SK-N-SH (cell line): ENCODE data around the gene PARD3. TPM values are rescaled to one million over a fixed set of nuclear protein-coding genes. Genes with fewer than 3 reads are reported as not detected.

ENCODE experiments used
- CTCF ChIA-PET: fragments of 300-600, 350-600 bp; formaldehyde crosslinking; extraction: SDS; loops from one replicate; lab custom pipeline; 2021; lab: Yijun Ruan, JAX
- POLR2A ChIA-PET: fragments of 350-600 bp; sonication (Branson Sonifier 250); formaldehyde crosslinking; extraction: SDS; loops from one replicate; lab custom pipeline; 2020; ENCODE audit warnings: antibody characterized with exemption, inconsistent platforms; lab: Yijun Ruan, JAX
- DNase-seq: peaks from one replicate; pipeline ENCODE4 v3.0.0; 2012
- H2AFZ ChIP-seq: fragments of 200-600 bp; sonication (generic); 2 replicates; pipeline ENCODE4 v1.8.1; 2016; ENCODE audit warnings: antibody characterized with exemption, mild to moderate bottlenecking, low read depth
- H3F3A ChIP-seq: fragments of 200-600 bp; sonication (generic); replicated peaks from 2 replicates; pipeline ENCODE3; 2016; ENCODE audit warnings: antibody characterized with exemption, mild to moderate bottlenecking; ENCODE audit not compliant: insufficient read depth
- H3K27ac ChIP-seq, 2 experiments: fragments of 200-500 bp in 1 of 2; fragments of 200-600 bp in 1 of 2; sonication (Bioruptor generic) in 1 of 2; sonication (generic), shearing (Covaris generic) in 1 of 2; 2 replicates each; pipeline versions ENCODE4 v1.5.1 to v1.6.1; 2014 to 2016; ENCODE audit warnings: low read depth in 2 of 2, inconsistent platforms in 1 of 2, low read length in 1 of 2, mild to moderate bottlenecking in 1 of 2, mixed read lengths in 1 of 2
- H3K27me3 ChIP-seq: fragments of 200-600 bp; sonication (generic), shearing (Covaris generic); 2 replicates; pipeline ENCODE4 v1.6.1; 2016; ENCODE audit warnings: mixed run types; ENCODE audit not compliant: insufficient read depth
- H3K36me3 ChIP-seq, 2 experiments: fragments of 200-500 bp in 1 of 2; fragments of 200-600 bp in 1 of 2; sonication (Bioruptor generic) in 1 of 2; sonication (generic) in 1 of 2; replicated peaks in 1 of 2; 2 replicates each; pipeline versions ENCODE3 to v1.5.1; 2014 to 2016; ENCODE audit warnings: low read length in 1 of 2, mild to moderate bottlenecking in 1 of 2; ENCODE audit not compliant: insufficient read depth in 2 of 2, control insufficient read depth in 1 of 2
- H3K4me1 ChIP-seq, 2 experiments: fragments of 200-500 bp in 1 of 2; fragments of 200-600 bp in 1 of 2; sonication (Bioruptor generic) in 1 of 2; sonication (generic), shearing (Covaris generic) in 1 of 2; 2 replicates each; pipeline versions ENCODE4 v1.5.1 to v1.6.1; 2014 to 2016; ENCODE audit warnings: low read depth in 1 of 2, low read length in 1 of 2, mixed run types in 1 of 2; ENCODE audit not compliant: insufficient read depth in 2 of 2, control insufficient read depth in 1 of 2
- H3K4me2 ChIP-seq: fragments of 200-600 bp; sonication (generic), shearing (Covaris generic); 2 replicates; pipeline ENCODE4 v1.6.1; 2017; ENCODE audit warnings: mixed run types
- H3K4me3 ChIP-seq, 2 experiments: fragments of 200-500 bp in 1 of 2; fragments of 200-600 bp in 1 of 2; sonication (Bioruptor generic) in 1 of 2; sonication (generic), shearing (Covaris generic) in 1 of 2; 2 replicates each; pipeline versions ENCODE4 v1.5.1 to v1.8.1; 2014 to 2016; ENCODE audit warnings: low read depth in 2 of 2, inconsistent platforms in 1 of 2, low read length in 1 of 2, mild to moderate bottlenecking in 1 of 2, mixed read lengths in 1 of 2, moderate library complexity in 1 of 2
- H3K79me2 ChIP-seq: fragments of 200-600 bp; sonication (generic); 2 replicates; pipeline ENCODE4 v1.8.1; 2017; ENCODE audit warnings: mild to moderate bottlenecking; ENCODE audit not compliant: insufficient read depth
- H3K9ac ChIP-seq: fragments of 200-600 bp; sonication (generic); 2 replicates; pipeline ENCODE4 v1.6.1; 2017; ENCODE audit warnings: mixed run types
- H3K9me2 ChIP-seq: fragments of 200-600 bp; sonication (generic); 2 replicates; pipeline ENCODE4 v1.6.1; 2017; ENCODE audit warnings: mixed run types
- H3K9me3 ChIP-seq: fragments of 200-600 bp; sonication (generic); 2 replicates; pipeline ENCODE4 v1.6.1; 2017; ENCODE audit warnings: mixed run types, mild to moderate bottlenecking, moderate library complexity
- H4K20me1 ChIP-seq: fragments of 200-600 bp; sonication (generic); 2 replicates; pipeline ENCODE4 v1.6.1; 2017; ENCODE audit warnings: mild to moderate bottlenecking, mixed run types; ENCODE audit not compliant: insufficient read depth
- EP300 ChIP-seq, 2 experiments: IDR thresholded peaks; 2 replicates each; pipeline versions ENCODE4 v1.4.0 to v1.6.1; 2012; ENCODE audit warnings: borderline replicate concordance in 1 of 2, low read depth in 1 of 2, low read length in 1 of 2
- FOXM1 ChIP-seq: IDR thresholded peaks from 2 replicates; pipeline ENCODE4 v1.4.0; 2012; ENCODE audit warnings: low read depth, mild to moderate bottlenecking
- IRF3 ChIP-seq: fragments of 150-350 bp; IDR thresholded peaks from 2 replicates; pipeline ENCODE4 v1.6.1; 2016; ENCODE audit warnings: mild to moderate bottlenecking, low read depth, low read length
- MXI1 ChIP-seq: IDR thresholded peaks from 2 replicates; pipeline ENCODE4 v1.6.1; 2012; ENCODE audit warnings: mild to moderate bottlenecking, low read depth, low read length, improper control_type of control experiment
- POLR2AphosphoS5 ChIP-seq: IDR thresholded peaks from 2 replicates; pipeline ENCODE4 v1.6.1; 2012; ENCODE audit warnings: low read depth, low read length
- RCOR1 ChIP-seq: fragments of 150-350 bp; IDR thresholded peaks from 2 replicates; pipeline ENCODE4 v1.6.1; 2017; ENCODE audit warnings: antibody characterized with exemption, low read length
- REST ChIP-seq: IDR thresholded peaks from 2 replicates; pipeline ENCODE4 v1.6.1; 2012; ENCODE audit warnings: mild to moderate bottlenecking, low read depth, low read length, moderate library complexity
- TAF1 ChIP-seq: IDR thresholded peaks from 2 replicates; pipeline ENCODE4 v1.6.1; 2012; ENCODE audit warnings: low read depth, mild to moderate bottlenecking, low read length, moderate library complexity, borderline replicate concordance
- TCF12 ChIP-seq: IDR thresholded peaks from 2 replicates; pipeline ENCODE4 v1.4.0; 2012
- USF1 ChIP-seq: IDR thresholded peaks from 2 replicates; pipeline ENCODE4 v1.4.0; 2012; ENCODE audit warnings: low read depth, borderline replicate concordance
- USF2 ChIP-seq: fragments of 150-350 bp; IDR thresholded peaks from 2 replicates; pipeline ENCODE4 v1.6.1; 2017; ENCODE audit warnings: antibody characterized with exemption, low read length, low read depth, borderline replicate concordance
- ZBTB33 ChIP-seq: IDR thresholded peaks from 2 replicates; pipeline ENCODE4 v1.4.0; 2012; ENCODE audit warnings: low read depth, borderline replicate concordance
- WGBS: methylation state at CpG from one replicate; pipeline ENCODE4 v1.1.6; 2017; ENCODE audit warnings: low lambda C conversion rate; 5-methylcytosine and 5-hydroxymethylcytosine counted together
- polyA plus RNA-seq, 3 experiments: library from polyadenylated mRNA; depleted of rRNA; stranded (reverse); fragments of >200 nt; gene quantifications; 2 replicates each; pipeline ENCODE4 v1.2.3, GENCODE V29; 2012

The PARD3 gene
- polyA plus RNA-seq, 1 of the 3 experiments (the other 2 are of a cell fraction) = 29.4 TPM

GRCh38 chr10:34467364-34467763, 347.7 kb downstream of the PARD3 start (continued):
- TF ChIP-seq REST (no peak), POLR2AphosphoS5 (no peak)
- TF ChIP-seq, all 33 proteins: peak for 0

- no peak overlapping the region for H3K9ac ChIP-seq
- no peaks in the 10 kb centered on the region for H3K9me2 ChIP-seq
- no peak overlapping the region for H3K27ac ChIP-seq
- peaks cover 7 to 18% of the 10 kb centered on the region in 2 experiments for H3K36me3 ChIP-seq
- ChIA-PET CTCF (no interaction called here), POLR2A (no interaction called here)
- DNase-seq = no peak
- 85% methylated on average over 3 of the region's 3 CpGs for WGBS
- H3K4me2 ChIP-seq = no peak overlapping the region
- H3K9me3 ChIP-seq = no peaks in the 10 kb centered on the region
- H3K79me2 ChIP-seq = no peaks in the 10 kb centered on the region
- TF ChIP-seq FOXM1 = no peak
- TF ChIP-seq ZBTB33 = no peak
- no peaks in the 10 kb centered on the region for H4K20me1 ChIP-seq
- H3F3A ChIP-seq = no peaks in the 10 kb centered on the region
- no peak overlapping the region for H2AFZ ChIP-seq
- H3K27me3 ChIP-seq = no peaks in the 10 kb centered on the region
- no peak overlapping the region for H3K4me3 ChIP-seq
- H3K4me1 ChIP-seq = no peaks in the 10 kb centered on the region
Observed at GRCh38 chr10:34465678-34466077, 349.4 kb downstream of the PARD3 start.

- H4K20me1 ChIP-seq = no peaks in the 10 kb centered on the region
- no peak overlapping the region for H3K9ac ChIP-seq
- no peaks in the 10 kb centered on the region for H3K9me2 ChIP-seq
- DNase-seq = no peak
- H3K27me3 ChIP-seq = no peaks in the 10 kb centered on the region
- ChIA-PET POLR2A (no interaction called here), CTCF (interaction anchor here (0.6 to 0.9 kb wide), 2 partner anchors 174 to 1025 kb away, joined by 3 read pairs; no protein-coding TSS in a partner anchor)
- no peaks in the 10 kb centered on the region for H3F3A ChIP-seq
- no peak overlapping the region for H2AFZ ChIP-seq
- no peaks in the 10 kb centered on the region for H3K9me3 ChIP-seq
- no peak overlapping the region for H3K4me3 ChIP-seq
- no peaks in the 10 kb centered on the region for H3K79me2 ChIP-seq
- no peak overlapping the region for H3K4me2 ChIP-seq
- H3K36me3 ChIP-seq = peaks cover 5 to 13% of the 10 kb centered on the region in 2 experiments
- H3K4me1 ChIP-seq = no peaks in the 10 kb centered on the region
- no peak overlapping the region for H3K27ac ChIP-seq
- no peak for TF ChIP-seq TAF1
- TF ChIP-seq TCF12 = no peak
- no peak for TF ChIP-seq POLR2AphosphoS5
- no peak for TF ChIP-seq MXI1
- TF ChIP-seq RCOR1 = no peak
- TF ChIP-seq USF2 = no peak
- TF ChIP-seq USF1 = no peak
- no peak for TF ChIP-seq REST
- TF ChIP-seq IRF3 = no peak
- TF ChIP-seq EP300 (IDR thresholded peaks at IDR 0.05; ENCODE audit: borderline replicate concordance in 1 of 2, low read depth in 1 of 2, low read length in 1 of 2) = no peak
Observed at GRCh38 chr10:34464591-34464990, 350.5 kb downstream of the PARD3 start.
